Measurements from ENCODE around the gene FUOM.

The FUOM gene

GRCh38 chr10:133366130-133366478 is 8.3 kb upstream of the FUOM start:
- DNase-seq: no peak

GRCh38 chr10:133365461-133366129 is 7.8 kb upstream of the FUOM start:
- no peak for DNase-seq

GRCh38 chr10:133364645-133365431 is 7.0 kb upstream of the FUOM start:
- peak; percentile 65 for DNase-seq

GRCh38 chr10:133362846-133363245 is 5.0 kb upstream of the FUOM start:
- no peak for DNase-seq

GRCh38 chr10:133361773-133362441 is 4.1 kb upstream of the FUOM start:
- no peak for DNase-seq

GRCh38 chr10:133361227-133361626 is 3.4 kb upstream of the FUOM start:
- no peak for DNase-seq

GRCh38 chr10:133359972-133360610 is 2.3 kb upstream of the FUOM start:
- no peak for DNase-seq

GRCh38 chr10:133359554-133359971 is 1.7 kb upstream of the FUOM start:
- DNase-seq: no peak

- DNase-seq: no peak
Measured at GRCh38 chr10:133358925-133359310, 1.1 kb upstream of the FUOM start.

GRCh38 chr10:133358162-133358924 is 524 bp upstream of the FUOM start:
- no peak for DNase-seq

GRCh38 chr10:133356549-133357284 is 1.1 kb downstream of the FUOM start:
- DNase-seq: no peak

GRCh38 chr10:133355991-133356390 is 1.8 kb downstream of the FUOM start:
- no peak for DNase-seq

- DNase-seq: no peak
Measured at GRCh38 chr10:133355266-133355665, 2.6 kb downstream of the FUOM start.

- DNase-seq: no peak
Measured at GRCh38 chr10:133354672-133355240, 3.1 kb downstream of the FUOM start.

GRCh38 chr10:133353988-133354605 is 3.7 kb downstream of the FUOM start:
- DNase-seq: no peak

- no peak for DNase-seq
Measured at GRCh38 chr10:133353202-133353959, 4.4 kb downstream of the FUOM start.

GRCh38 chr10:133351408-133352318 is 6.2 kb downstream of the FUOM start:
- no peak for DNase-seq

GRCh38 chr10:133350950-133351329 is 6.9 kb downstream of the FUOM start:
- no peak for DNase-seq

GRCh38 chr10:133350283-133350949 is 7.4 kb downstream of the FUOM start:
- no peak for DNase-seq
